GM18909 (cell line): ENCODE measurements around the gene ZNF845.
"Not testable (repeated sequence)": the region's sequence is repeated elsewhere in the genome, so short reads cannot be mapped to it uniquely, and the experiment has no call there.

Experiments
- ATAC-seq: cut with Tn5 transposase; IDR thresholded peaks from one replicate; pipeline ENCODE4 v1.9.1; 2021; ENCODE audit warnings: mild to moderate bottlenecking; ENCODE audit not compliant: unreplicated experiment, poor library complexity

ZNF845 gene

DNA sequence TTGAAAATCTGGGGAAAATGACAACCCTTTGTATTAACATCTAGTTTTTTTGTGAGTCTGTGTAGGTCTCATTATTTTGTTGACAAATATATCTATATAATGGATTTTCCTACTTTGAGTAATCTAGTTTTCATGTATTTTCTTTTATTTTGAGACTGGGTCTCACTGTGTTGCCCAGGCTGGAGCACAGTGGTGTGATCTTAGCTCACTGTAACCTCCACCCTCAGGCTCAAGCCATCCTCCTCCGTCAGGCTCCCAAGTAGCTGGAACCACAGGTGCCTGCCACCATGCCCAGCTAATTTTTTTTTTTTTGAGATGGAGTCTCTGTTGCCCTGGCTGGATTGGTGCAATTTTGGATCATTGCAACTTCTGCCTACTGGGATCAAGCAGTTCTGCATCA, 41.2 kb downstream of the ZNF845 start:
- no peak for ATAC-seq

GRCh38 chr19:53381376-53381775, 47.8 kb downstream of the ZNF845 start:
- ATAC-seq, result no peak

DNA sequence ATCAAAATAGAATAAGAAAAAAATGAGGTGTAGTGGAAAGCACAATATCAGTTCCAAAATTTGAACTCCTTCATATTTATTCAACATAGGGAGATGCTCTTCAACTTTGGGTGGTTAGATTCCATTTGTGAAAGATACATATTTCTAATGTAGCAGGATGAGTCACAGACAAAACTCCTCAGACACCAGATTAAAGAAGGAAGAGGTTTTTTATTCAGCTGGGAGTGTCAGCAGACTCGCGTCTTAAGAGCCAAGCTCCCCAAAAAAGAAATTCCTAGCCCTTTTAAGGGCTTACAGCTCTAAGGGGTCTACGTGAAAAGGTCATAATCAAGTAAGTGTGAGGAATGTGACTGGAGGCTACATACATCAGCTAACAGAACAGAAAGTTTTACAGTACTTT, 54.6 kb downstream of the ZNF845 start:
- no peak for ATAC-seq

- ATAC-seq, result no peak
Observed at GRCh38 chr19:53388904-53389303, 55.4 kb downstream of the ZNF845 start.

DNA sequence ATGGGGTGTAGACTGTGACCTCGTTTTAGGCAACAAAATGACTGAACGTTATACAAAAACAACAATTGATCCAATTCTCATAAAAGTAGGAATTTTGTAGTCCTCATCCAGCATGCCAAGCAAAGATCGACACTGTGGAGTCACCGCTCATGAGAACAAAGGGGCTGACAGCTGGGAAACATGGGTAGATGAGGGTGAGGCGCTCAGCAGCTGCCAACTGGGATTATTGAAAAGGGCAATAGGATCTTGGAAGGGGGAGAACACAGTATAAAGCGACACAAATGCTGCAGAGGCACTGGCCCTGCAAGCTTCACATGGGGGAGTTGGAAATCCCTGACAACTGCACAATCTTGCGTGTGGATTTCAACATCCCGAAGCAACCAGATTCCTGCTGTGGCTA, 56.0 kb downstream of the ZNF845 start:
- ATAC-seq, result no peak

- ATAC-seq, result no peak
Observed at GRCh38 chr19:53389978-53390377, 56.4 kb downstream of the ZNF845 start.

DNA sequence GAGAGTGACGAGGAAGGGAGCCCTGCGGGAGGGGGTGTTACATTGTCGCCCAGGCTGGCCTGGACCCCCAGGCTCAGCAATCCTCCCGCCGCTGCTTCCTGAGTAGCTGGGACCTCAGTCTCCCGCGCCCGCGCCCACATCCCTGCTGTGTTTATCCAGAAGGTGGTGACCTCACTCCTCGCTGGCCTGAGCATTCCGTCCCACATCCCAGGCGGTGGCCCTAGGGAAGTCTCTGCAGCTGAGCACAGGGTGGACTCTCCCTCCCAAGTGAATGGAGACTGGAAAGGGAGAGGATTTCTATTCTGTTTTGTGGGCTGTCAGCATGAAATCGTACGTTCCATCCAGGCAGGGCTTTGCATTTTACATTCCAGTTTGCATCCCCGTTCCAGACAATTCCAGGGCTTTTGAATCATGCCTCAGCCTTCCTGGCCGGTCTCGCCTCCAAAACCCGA, 61.0 kb downstream of the ZNF845 start:
- ATAC-seq, result no peak

DNA sequence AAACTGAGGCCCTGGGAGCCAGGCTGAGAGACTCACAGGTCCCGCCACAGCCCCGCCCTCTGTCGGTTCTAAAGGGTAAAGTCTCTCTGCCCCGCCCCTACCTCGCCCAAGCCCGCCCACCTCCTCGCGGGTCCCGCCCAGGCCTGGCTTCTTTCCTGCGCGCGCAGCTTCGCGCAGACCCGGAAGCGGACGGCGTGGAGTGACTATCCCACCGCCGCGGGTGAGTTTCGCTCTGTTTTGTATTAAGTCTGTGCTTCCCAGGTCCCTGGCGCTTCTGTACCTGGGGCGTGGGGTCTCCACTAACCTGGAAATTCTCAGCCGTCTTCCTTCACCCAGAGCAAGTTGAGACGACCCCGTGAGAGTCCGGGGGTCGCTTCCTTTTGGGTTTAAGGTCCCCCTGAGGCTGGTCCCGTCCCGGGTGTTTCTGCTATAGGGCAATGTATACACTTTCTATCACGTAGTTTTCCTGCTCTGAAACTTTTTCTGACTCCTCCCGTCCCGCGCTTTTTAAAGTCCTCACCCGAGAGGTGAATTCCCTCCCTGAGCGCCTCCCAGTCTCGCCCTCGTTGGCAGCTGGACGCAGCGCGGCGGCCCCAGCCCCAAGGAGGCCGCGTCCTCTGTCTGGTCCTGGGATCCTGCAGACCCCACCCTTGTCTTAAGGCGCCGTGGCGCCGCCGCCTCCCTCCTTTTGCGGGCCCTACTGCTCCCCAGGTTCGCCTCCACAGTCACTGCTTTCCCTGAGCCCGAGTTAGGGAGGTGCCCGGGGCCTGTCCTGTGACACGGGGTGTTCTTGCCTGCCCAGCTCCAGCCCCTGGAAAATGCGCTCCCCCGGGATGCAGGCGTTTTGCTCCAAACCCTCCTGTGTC, 61.7 kb downstream of the ZNF845 start, which contains the start of gene ZNF765:
ZNF765 (plus strand) TSS at position 176 of the 866 bp plus-strand sequence. CDS start 2,867 bp downstream, outside the sequence.
- peak; percentile 91 for ATAC-seq

- not testable (repeated sequence) for ATAC-seq
Observed at GRCh38 chr19:53395840-53396524, 62.4 kb downstream of the ZNF845 start.

DNA sequence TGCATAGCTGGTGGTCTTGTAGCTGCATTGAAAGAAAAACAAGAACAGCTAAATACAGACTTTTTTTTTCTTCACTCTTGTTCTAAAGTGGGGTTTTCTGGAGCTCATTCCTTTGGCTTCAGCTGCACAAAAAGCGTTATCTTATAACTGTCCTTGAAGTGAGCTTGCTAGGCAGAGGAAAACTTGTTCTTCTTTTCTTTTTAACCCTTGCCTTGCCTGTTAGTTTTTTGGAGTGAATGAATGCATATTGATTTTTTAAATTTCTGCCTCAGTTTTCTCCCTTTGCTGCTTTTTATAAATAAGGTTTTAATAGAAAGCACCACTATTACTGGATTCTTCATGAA, 62.9 kb downstream of the ZNF845 start:
- no peak for ATAC-seq

GRCh38 chr19:53397918-53398317, 64.4 kb downstream of the ZNF845 start:
- not testable (repeated sequence) for ATAC-seq
